Adrenal gland (tissue), 5 donors: ENCODE results near the gene CDH20.

ENCODE experiments used
- POLR2A ChIP-seq, 2 donors: fragments of 450-650 bp; IDR thresholded peaks; one replicate each; pipeline ENCODE4 v1.6.1; 2017; ENCODE audit warnings: antibody characterized with exemption in 2 of 2, mild to moderate bottlenecking in 2 of 2, moderate library complexity in 1 of 2
- TF ChIP-seq, protein P1 (sequence below), 6 experiments: fragments of 450-650 bp in 4 of 6; fragments of 200-600 bp in 2 of 6; sonication (generic) in 1 of 6; IDR thresholded peaks; 1 replicate in 5 of 6; 2 replicates in 1 of 6; pipeline versions ENCODE4 v1.5.1 to v1.8.0; 2016 to 2021; ENCODE audit warnings: antibody characterized with exemption in 6 of 6, mild to moderate bottlenecking in 2 of 6, moderate library complexity in 1 of 6
- donor health status: DM: no; HTN: no; CAD: no.

DNA sequence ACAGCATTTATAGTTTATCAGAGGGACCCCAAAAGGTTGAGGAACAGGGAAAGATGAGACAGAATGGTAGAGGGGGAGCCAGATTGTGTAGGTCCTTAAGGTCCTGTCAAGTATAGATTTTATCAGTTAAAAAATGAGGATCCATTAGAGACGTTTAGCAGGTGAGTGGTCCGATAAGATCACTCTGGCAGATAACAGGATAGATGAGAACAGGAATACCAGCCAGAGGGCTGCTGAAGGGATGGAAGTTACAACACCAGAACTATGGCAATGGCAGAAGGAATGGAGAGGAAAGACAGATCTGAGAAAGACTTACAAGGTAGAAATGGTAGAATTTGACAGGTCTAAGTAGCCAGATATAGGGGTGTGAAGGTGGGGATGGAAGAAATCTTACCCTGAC is 141.7 kb downstream of the CDH20 start:
- TF ChIP-seq, protein P1, sequence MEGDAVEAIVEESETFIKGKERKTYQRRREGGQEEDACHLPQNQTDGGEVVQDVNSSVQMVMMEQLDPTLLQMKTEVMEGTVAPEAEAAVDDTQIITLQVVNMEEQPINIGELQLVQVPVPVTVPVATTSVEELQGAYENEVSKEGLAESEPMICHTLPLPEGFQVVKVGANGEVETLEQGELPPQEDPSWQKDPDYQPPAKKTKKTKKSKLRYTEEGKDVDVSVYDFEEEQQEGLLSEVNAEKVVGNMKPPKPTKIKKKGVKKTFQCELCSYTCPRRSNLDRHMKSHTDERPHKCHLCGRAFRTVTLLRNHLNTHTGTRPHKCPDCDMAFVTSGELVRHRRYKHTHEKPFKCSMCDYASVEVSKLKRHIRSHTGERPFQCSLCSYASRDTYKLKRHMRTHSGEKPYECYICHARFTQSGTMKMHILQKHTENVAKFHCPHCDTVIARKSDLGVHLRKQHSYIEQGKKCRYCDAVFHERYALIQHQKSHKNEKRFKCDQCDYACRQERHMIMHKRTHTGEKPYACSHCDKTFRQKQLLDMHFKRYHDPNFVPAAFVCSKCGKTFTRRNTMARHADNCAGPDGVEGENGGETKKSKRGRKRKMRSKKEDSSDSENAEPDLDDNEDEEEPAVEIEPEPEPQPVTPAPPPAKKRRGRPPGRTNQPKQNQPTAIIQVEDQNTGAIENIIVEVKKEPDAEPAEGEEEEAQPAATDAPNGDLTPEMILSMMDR (IDR thresholded peaks at IDR 0.05): no peak
- TF ChIP-seq POLR2A (IDR thresholded peaks at IDR 0.05): no peak
